Small intestine (tissue), 7 donors: Measurements from ENCODE around the gene SELENOH. TPM values are rescaled to one million over a fixed set of nuclear protein-coding genes. Genes with fewer than 3 reads are reported as not detected.

Experiments
- DNase-seq, 2 donors: peaks; one replicate each; pipeline versions ENCODE4 v3.0.0 to v3.0.0-alpha.2; 2013
- FAIRE-seq: peaks from 2 replicates; lab custom pipeline; 2012; peaks lifted over from hg19 to GRCh38; lab: Jason Lieb, UNC
- H3K27ac ChIP-seq, 3 donors: one replicate each; pipeline ENCODE4 v1.5.1; 2013; ENCODE audit warnings: low read length in 2 of 3, mild to moderate bottlenecking in 2 of 3, control low read depth in 1 of 3, inconsistent platforms in 1 of 3, low read depth in 1 of 3, moderate library complexity in 1 of 3
- H3K27me3 ChIP-seq, 3 donors: one replicate each; pipeline ENCODE4 v1.6.1; 2013; ENCODE audit warnings: low read length in 3 of 3, inconsistent platforms in 1 of 3; ENCODE audit not compliant: control insufficient read depth in 3 of 3, insufficient read depth in 3 of 3
- H3K36me3 ChIP-seq, 3 donors: one replicate each; pipeline ENCODE4 v1.6.1; 2013; ENCODE audit warnings: low read length in 3 of 3, inconsistent platforms in 1 of 3, low read depth in 1 of 3, mild to moderate bottlenecking in 1 of 3, moderate library complexity in 1 of 3; ENCODE audit not compliant: control insufficient read depth in 3 of 3, insufficient read depth in 2 of 3
- H3K4me1 ChIP-seq, 3 donors: one replicate each; pipeline ENCODE4 v1.6.1; 2013; ENCODE audit warnings: low read length in 2 of 3, inconsistent platforms in 1 of 3, low read depth in 1 of 3, mild to moderate bottlenecking in 1 of 3, moderate library complexity in 1 of 3; ENCODE audit not compliant: control insufficient read depth in 3 of 3, insufficient read depth in 2 of 3
- H3K4me3 ChIP-seq, 3 donors: one replicate each; pipeline ENCODE4 v1.5.1; 2013; ENCODE audit warnings: low read length in 3 of 3, control low read depth in 1 of 3, inconsistent platforms in 1 of 3, low read depth in 1 of 3, mild to moderate bottlenecking in 1 of 3, moderate library complexity in 1 of 3
- H3K9me3 ChIP-seq, 2 donors: one replicate each; pipeline ENCODE4 v1.6.1; 2013; ENCODE audit warnings: low read depth in 1 of 2, low read length in 1 of 2; ENCODE audit not compliant: control insufficient read depth in 2 of 2, insufficient read depth in 1 of 2
- WGBS, 3 donors: extraction: QIAGEN DNeasy Blood & Tissue Kit; methylation state at CpG; one replicate each; pipeline ENCODE4 v1.1.7; 2013; 5-methylcytosine and 5-hydroxymethylcytosine counted together
- polyA plus RNA-seq, 4 donors: library from polyadenylated mRNA; stranded (reverse) in 3 of 4; unstranded in 1 of 4; fragments of 200-250 nt in 3 of 4; fragments of 120-200 nt in 1 of 4; gene quantifications; one replicate each; pipeline versions ENCODE4 v1.2.1 to v1.2.3, GENCODE V29; 2013
- donor health status: healthy with polysubstance abuse.
- donor health status: control.
- donor health status: control.
- donor health status: Bipolar disorder and iron deficiency.
- donor health status: healthy.

Gene SELENOH
- polyA plus RNA-seq, 4 donors = 78.3 to 148 (median 128) TPM

GRCh38 chr11:57764566-57764965 lies 23.3 kb downstream of the SELENOH start:
- H3K27me3 ChIP-seq = no peaks in the 10 kb centered on the region
- peak overlapping the region; percentile 39 to 76 (median 47) for H3K4me3 ChIP-seq
- FAIRE-seq (no peak), DNase-seq (peak; percentile 59 to 66)
- peak overlapping the region; percentile 54 to 98 (median 61) for H3K27ac ChIP-seq
- no peaks in the 10 kb centered on the region for H3K9me3 ChIP-seq
- peaks cover 2 to 11% (median 2%) of the 10 kb centered on the region in 3 donors for H3K4me1 ChIP-seq
- WGBS, 3 donors = 6 to 24% (median 17%) methylated on average over 2 of the region's 2 CpGs
- H3K36me3 ChIP-seq = peaks cover 0 to 9% (median 2%) of the 10 kb centered on the region in 3 donors

GRCh38 chr11:57764972-57765371 lies 23.7 kb downstream of the SELENOH start:
- no peak for FAIRE-seq
- Histone ChIP-seq H3K36me3 (peaks cover 0 to 9% (median 2%) of the 10 kb centered on the region in 3 donors), H3K27me3 (no peaks in the 10 kb centered on the region), H3K9me3 (no peaks in the 10 kb centered on the region), H3K4me3 (peak overlapping the region in 2 of 3 donors; percentile 47 to 76), H3K4me1 (peaks cover 2 to 11% (median 2%) of the 10 kb centered on the region in 3 donors), H3K27ac (peak overlapping the region; percentile 54 to 98 (median 61))
- DNase-seq = no peak
- 4 to 22% (median 15%) methylated on average over 2 of the region's 2 CpGs for WGBS, 3 donors

- Histone ChIP-seq H3K4me1 (peaks cover 12 to 20% (median 16%) of the 10 kb centered on the region in 3 donors), H3K27ac (no peak overlapping the region)
- FAIRE-seq = no peak
These were observed 29.5 kb downstream of the SELENOH start for GRCh38 chr11:57770793-57771192.

GRCh38 chr11:57771365-57771764 lies 30.1 kb downstream of the SELENOH start:
- WGBS, 3 donors = 87 to 90% (median 89%) methylated on average over 3 of the region's 3 CpGs
- Histone ChIP-seq H3K9me3 (no peaks in the 10 kb centered on the region), H3K27me3 (no peaks in the 10 kb centered on the region), H3K36me3 (peaks cover 0 to 5% (median 5%) of the 10 kb centered on the region in 3 donors), H3K4me1 (peaks cover 17 to 23% (median 22%) of the 10 kb centered on the region in 3 donors), H3K4me3 (no peak overlapping the region), H3K27ac (no peak overlapping the region)
- FAIRE-seq (no peak), DNase-seq (no peak)

More at GRCh38 chr11:57770793-57771192, 29.5 kb downstream of the SELENOH start:
- Histone ChIP-seq H3K4me3 (no peak overlapping the region), H3K36me3 (peaks cover 0 to 6% (median 5%) of the 10 kb centered on the region in 3 donors), H3K9me3 (no peaks in the 10 kb centered on the region), H3K27me3 (no peaks in the 10 kb centered on the region)
- DNase-seq = peak in 1 of 2 donors; percentile 36
- 0 to 36% (median 15%) methylated on average over 1 of the region's 1 CpG for WGBS, 3 donors

GRCh38 chr11:57772562-57772961 lies 31.3 kb downstream of the SELENOH start:
- no peak overlapping the region for H3K27ac ChIP-seq
- 55 to 68% (median 61%) methylated on average over 4 of the region's 4 CpGs for WGBS, 3 donors

GRCh38 chr11:57773026-57773598 lies 31.8 kb downstream of the SELENOH start:
- Histone ChIP-seq H3K36me3 (peaks cover 0 to 5% (median 2%) of the 10 kb centered on the region in 3 donors), H3K27ac (no peak overlapping the region), H3K4me3 (no peak overlapping the region), H3K27me3 (no peaks in the 10 kb centered on the region), H3K9me3 (no peaks in the 10 kb centered on the region), H3K4me1 (peaks cover 18 to 40% (median 36%) of the 10 kb centered on the region in 3 donors)
- DNase-seq = peak in 1 of 2 donors; percentile 41
- no peak for FAIRE-seq
- 54 to 70% (median 57%) methylated on average over 5 of the region's 5 CpGs for WGBS, 3 donors

More at GRCh38 chr11:57772562-57772961, 31.3 kb downstream of the SELENOH start:
- peaks cover 0 to 5% (median 2%) of the 10 kb centered on the region in 3 donors for H3K36me3 ChIP-seq
- no peaks in the 10 kb centered on the region for H3K9me3 ChIP-seq
- no peak overlapping the region for H3K4me3 ChIP-seq
- no peak for FAIRE-seq
- H3K4me1 ChIP-seq = peaks cover 18 to 34% (median 33%) of the 10 kb centered on the region in 3 donors
- no peak for DNase-seq
- H3K27me3 ChIP-seq = no peaks in the 10 kb centered on the region

GRCh38 chr11:57775491-57775890 lies 34.2 kb downstream of the SELENOH start:
- H3K4me1 ChIP-seq = peaks cover 21 to 59% (median 47%) of the 10 kb centered on the region in 3 donors
- 36 to 43% (median 38%) methylated on average over 5 of the region's 5 CpGs for WGBS, 3 donors
- no peaks in the 10 kb centered on the region for H3K27me3 ChIP-seq
- FAIRE-seq (no peak), DNase-seq (no peak)
- no peaks in the 10 kb centered on the region for H3K9me3 ChIP-seq
- H3K27ac ChIP-seq = peak overlapping the region; percentile 86 to 95 (median 86)
- H3K36me3 ChIP-seq = peaks cover 0 to 9% (median 2%) of the 10 kb centered on the region in 3 donors
- no peak overlapping the region for H3K4me3 ChIP-seq

GRCh38 chr11:57776031-57776521 lies 34.8 kb downstream of the SELENOH start:
- Histone ChIP-seq H3K4me1 (peaks cover 21 to 65% (median 47%) of the 10 kb centered on the region in 3 donors), H3K27ac (peak overlapping the region; percentile 86 to 95 (median 86)), H3K36me3 (peaks cover 0 to 12% (median 2%) of the 10 kb centered on the region in 3 donors), H3K9me3 (no peaks in the 10 kb centered on the region), H3K27me3 (no peaks in the 10 kb centered on the region), H3K4me3 (no peak overlapping the region)
- FAIRE-seq (no peak), DNase-seq (no peak)
- WGBS, 3 donors = 48 to 51% (median 49%) methylated on average over 3 of the region's 3 CpGs
